Naive thymus-derived CD4-positive, alpha-beta T cell (primary cell): ENCODE measurements around the gene ZNF521. TPM values are rescaled to one million over a fixed set of nuclear protein-coding genes. Genes with fewer than 3 reads are reported as not detected.
A peak's percentile ranks its signal among the peaks of the same experiment; 100 is the strongest.

ENCODE experiments used
- ATAC-seq: fragments of 150-1000 bp; cut with Tn5 transposase; 2 replicates; pipeline ENCODE4 v1.10.0; 2021; ENCODE audit warnings: mild to moderate bottlenecking, moderate library complexity
- CTCF ChIA-PET: fragments of 350-600 bp; sonication (Branson Sonifier 250); formaldehyde crosslinking; loops from one replicate; lab custom pipeline; 2021; ENCODE audit warnings: antibody characterized with exemption; lab: Charles Lee
- POLR2A ChIA-PET: fragments of 350-600 bp; sonication (Branson Sonifier 250); formaldehyde crosslinking; loops from one replicate; lab custom pipeline; 2021; ENCODE audit warnings: antibody characterized with exemption, inconsistent platforms; lab: Charles Lee
- DNase-seq, 9 donors: peaks; one replicate each; pipeline versions ENCODE4 v3.0.0 to v3.0.0-alpha.2; 2020 to 2022; ENCODE audit warnings: mixed read lengths in 1 of 9
- H3K27ac ChIP-seq: one replicate; pipeline ENCODE4 v1.7.0; 2013; ENCODE audit warnings: mild to moderate bottlenecking, low read depth, low read length, moderate library complexity
- H3K27me3 ChIP-seq, 2 donors: one replicate each; pipeline ENCODE4 v1.7.0; 2013; ENCODE audit warnings: low read length in 2 of 2, mild to moderate bottlenecking in 2 of 2, moderate library complexity in 2 of 2; ENCODE audit not compliant: control insufficient read depth in 2 of 2, insufficient read depth in 2 of 2
- H3K36me3 ChIP-seq, 3 experiments: 1 replicate in 2 of 3; 2 replicates in 1 of 3; pipeline ENCODE4 v1.7.0; 2013; ENCODE audit warnings: low read length in 3 of 3, mild to moderate bottlenecking in 3 of 3, moderate library complexity in 1 of 3; ENCODE audit not compliant: insufficient read depth in 3 of 3, control insufficient read depth in 2 of 3
- H3K4me1 ChIP-seq, 2 donors: one replicate each; pipeline ENCODE4 v1.7.0; 2013; ENCODE audit warnings: low read length in 2 of 2, mild to moderate bottlenecking in 2 of 2, moderate library complexity in 1 of 2; ENCODE audit not compliant: control insufficient read depth in 2 of 2, insufficient read depth in 2 of 2
- H3K4me3 ChIP-seq: 2 replicates; pipeline ENCODE4 v1.7.0; 2013; ENCODE audit warnings: mild to moderate bottlenecking, low read length
- H3K9me3 ChIP-seq, 3 experiments: 1 replicate in 2 of 3; 2 replicates in 1 of 3; pipeline ENCODE4 v1.7.0; 2013; ENCODE audit warnings: low read length in 3 of 3; ENCODE audit not compliant: control insufficient read depth in 2 of 3
- H3K27ac Mint-ChIP-seq, 9 donors: one replicate each; pipeline ENCODE4 v1.8.0; 2020 to 2022; ENCODE audit warnings: mixed read lengths in 9 of 9, mild to moderate bottlenecking in 8 of 9, moderate library complexity in 5 of 9, inconsistent platforms in 2 of 9
- H3K27me3 Mint-ChIP-seq, 5 donors: one replicate each; pipeline ENCODE4 v1.8.0; 2021 to 2022; ENCODE audit warnings: mixed read lengths in 5 of 5, mild to moderate bottlenecking in 1 of 5
- H3K36me3 Mint-ChIP-seq, 5 donors: one replicate each; pipeline ENCODE4 v1.8.0; 2020 to 2022; ENCODE audit warnings: mixed read lengths in 5 of 5, mild to moderate bottlenecking in 3 of 5, inconsistent platforms in 1 of 5
- H3K4me1 Mint-ChIP-seq, 7 donors: one replicate each; pipeline ENCODE4 v1.8.0; 2020 to 2022; ENCODE audit warnings: mixed read lengths in 7 of 7, mild to moderate bottlenecking in 3 of 7, inconsistent platforms in 1 of 7
- H3K4me3 Mint-ChIP-seq, 10 donors: one replicate each; pipeline ENCODE4 v1.8.0; 2020 to 2022; ENCODE audit warnings: mild to moderate bottlenecking in 10 of 10, mixed read lengths in 10 of 10, moderate library complexity in 6 of 10, inconsistent platforms in 2 of 10
- H3K9me3 Mint-ChIP-seq, 11 donors: one replicate each; pipeline ENCODE4 v1.8.0; 2020 to 2022; ENCODE audit warnings: mixed read lengths in 11 of 11, mild to moderate bottlenecking in 4 of 11, inconsistent platforms in 1 of 11, moderate library complexity in 1 of 11
- intact Hi-C, 2 donors: fragments of 100-400 bp; cut with micrococcal nuclease; formaldehyde crosslinking; loops; one replicate each; pipeline ENCODE4 v1.15.1; 2023
- polyA plus RNA-seq, 2 donors: library from polyadenylated mRNA; unstranded; fragments of 300-500 nt; fragmentation: Illumina TruSeq; gene quantifications; one replicate each; pipeline ENCODE4 v1.2.3, GENCODE V29; 2021
- total RNA-seq, 6 experiments: library from RNA in 5 of 6; stranded (reverse) in 5 of 6; gene quantifications; 1 replicate in 5 of 6; 2 replicates in 1 of 6; pipeline ENCODE4 v1.2.3 and lab custom pipeline; 2021 to 2026

ZNF521 gene
- total and polyA plus RNA-seq, 7 experiments from 2014 or later, result 1.1 to 4.4 TPM; not detected in 5

- H3K4me1 ChIP-seq, result peaks cover 0 to 11% of the 10 kb centered on the region in 2 donors
- ChIA-PET CTCF (interaction anchor here (0.6 kb wide), 1 partner anchor 117 kb away, joined by 3 read pairs; no protein-coding TSS in a partner anchor), POLR2A (no interaction called here)
- DNase-seq, result peak in 1 of 9 donors; percentile 22
- Mint-ChIP-seq H3K4me1 (peaks cover 9 to 27% (median 17%) of the 10 kb centered on the region in 7 donors), H3K36me3 (peaks cover 0 to 3% (median 0%) of the 10 kb centered on the region in 5 donors), H3K9me3 (peaks cover 0 to 23% (median 0%) of the 10 kb centered on the region in 11 donors), H3K27ac (no peak overlapping the region), H3K27me3 (peaks cover 72 to 81% (median 73%) of the 10 kb centered on the region in 5 donors), H3K4me3 (peak overlapping the region; percentile 79 to 90 (median 84))
- H3K4me3 ChIP-seq, result no peak overlapping the region
- no peak overlapping the region for H3K27ac ChIP-seq
- peaks cover 6 to 29% of the 10 kb centered on the region in 2 donors for H3K27me3 ChIP-seq
- no peaks in the 10 kb centered on the region for H3K9me3 ChIP-seq
- intact Hi-C loops, result loop anchor here in 1 of 2 donors (10.0 kb wide), 2 partner anchors 955 to 1305 kb away; partner anchors contain the start of gene OSBPL1A
- H3K36me3 ChIP-seq, result no peaks in the 10 kb centered on the region
- ATAC-seq, result no peak
Measured at GRCh38 chr18:25349926-25350487, 2.0 kb downstream of the ZNF521 start.

DNA sequence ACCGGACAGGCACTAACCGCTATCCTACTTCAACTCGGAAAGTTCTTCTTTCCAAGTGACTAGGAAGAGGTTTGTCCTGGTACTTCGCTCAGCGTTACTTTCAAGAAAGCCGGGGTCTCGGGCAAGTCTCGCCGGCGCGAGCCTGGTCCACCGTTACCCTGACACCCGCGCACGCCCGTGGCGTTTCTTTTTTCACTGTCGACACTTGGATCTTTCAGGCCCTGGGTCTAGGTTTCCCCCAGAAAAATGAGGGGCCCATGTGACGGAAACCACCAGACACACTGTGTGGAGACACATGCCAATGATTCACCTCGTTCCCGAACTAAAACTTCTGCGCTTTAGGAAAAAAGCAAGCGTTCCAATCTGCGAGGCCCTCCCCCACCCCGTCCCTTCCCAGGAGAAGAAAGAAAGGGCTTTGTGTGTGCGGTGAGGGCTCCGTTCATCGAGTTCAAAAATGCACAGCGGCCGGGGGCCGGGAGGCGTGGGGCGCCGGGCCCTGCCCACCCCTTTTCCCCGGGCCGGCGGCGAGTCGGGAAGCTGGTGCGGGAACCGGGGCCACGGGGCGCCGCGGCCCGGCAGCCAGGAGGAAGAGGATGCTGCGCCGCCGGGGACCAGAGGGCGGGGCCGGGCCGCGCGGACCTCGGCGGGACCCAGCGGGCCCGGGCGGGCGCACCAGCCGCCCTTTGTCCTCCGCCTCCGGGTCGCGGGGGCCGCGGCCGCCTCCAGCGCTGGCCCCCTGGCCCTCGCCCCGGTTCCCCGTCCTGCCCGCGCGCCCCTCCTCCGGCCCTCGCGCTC is 2.6 kb downstream of the ZNF521 start:
- Mint-ChIP-seq H3K36me3 (peaks cover 0 to 3% (median 0%) of the 10 kb centered on the region in 5 donors), H3K4me3 (peak overlapping the region; percentile 59 to 84 (median 68)), H3K4me1 (peaks cover 9 to 27% (median 17%) of the 10 kb centered on the region in 7 donors), H3K9me3 (peaks cover 0 to 23% (median 0%) of the 10 kb centered on the region in 11 donors), H3K27ac (peak overlapping the region in 2 of 9 donors; percentile 42 to 59), H3K27me3 (peaks cover 71 to 80% (median 75%) of the 10 kb centered on the region in 5 donors)
- intact Hi-C loops, result no loop called here
- ATAC-seq (peak; percentile 24), DNase-seq (no peak)
- no peaks in the 10 kb centered on the region for H3K9me3 ChIP-seq
- peaks cover 6 to 27% of the 10 kb centered on the region in 2 donors for H3K27me3 ChIP-seq
- H3K4me3 ChIP-seq, result no peak overlapping the region
- ChIA-PET CTCF (interaction anchor here (0.6 kb wide), 1 partner anchor 116 kb away, joined by 3 read pairs; no protein-coding TSS in a partner anchor), POLR2A (no interaction called here)
- no peak overlapping the region for H3K27ac ChIP-seq
- peaks cover 0 to 11% of the 10 kb centered on the region in 2 donors for H3K4me1 ChIP-seq
- no peaks in the 10 kb centered on the region for H3K36me3 ChIP-seq

DNA sequence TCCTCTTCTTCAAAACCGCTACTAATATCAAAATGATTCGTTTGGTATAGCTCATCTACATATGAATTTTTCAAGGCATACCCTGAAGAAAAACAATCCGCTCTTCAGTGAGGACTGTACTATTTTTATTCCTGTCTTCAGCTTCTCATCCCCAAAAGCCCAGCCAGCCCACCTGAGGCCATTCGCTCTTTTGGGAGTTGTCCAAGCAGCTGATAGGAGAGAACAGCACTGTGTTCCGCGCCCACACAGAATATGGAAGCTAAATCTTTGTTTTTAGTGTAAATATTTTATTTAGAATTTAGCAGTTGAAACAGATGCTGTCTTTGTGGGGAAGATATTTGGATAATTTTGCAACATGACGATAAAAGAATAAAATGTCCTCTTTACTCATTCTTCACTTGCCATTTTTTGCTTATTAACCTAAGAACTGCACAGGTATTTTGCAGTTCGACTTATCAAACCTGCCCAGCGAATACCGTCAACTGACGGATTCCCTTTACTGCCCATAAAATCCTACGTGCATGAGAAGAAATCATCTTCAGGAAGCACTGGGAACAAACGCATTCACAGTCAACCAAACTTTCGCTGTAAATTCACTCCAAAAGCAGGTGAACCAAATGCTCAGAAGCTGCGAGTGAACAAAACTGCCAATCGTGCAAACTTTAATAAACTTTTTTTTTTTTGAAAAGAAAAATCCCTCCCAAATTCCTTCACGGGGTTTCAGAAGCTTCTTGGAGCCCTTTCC is 3.4 kb downstream of the ZNF521 start:
- H3K36me3 ChIP-seq, result no peaks in the 10 kb centered on the region
- intact Hi-C loops, result no loop called here
- no peak overlapping the region for H3K4me3 ChIP-seq
- DNase-seq, result no peak
- peaks cover 9 to 27% (median 17%) of the 10 kb centered on the region in 7 donors for H3K4me1 Mint-ChIP-seq
- peaks cover 0 to 3% (median 0%) of the 10 kb centered on the region in 5 donors for H3K36me3 Mint-ChIP-seq
- H3K27ac Mint-ChIP-seq, result no peak overlapping the region
- H3K9me3 ChIP-seq, result no peaks in the 10 kb centered on the region
- H3K27me3 Mint-ChIP-seq, result peaks cover 69 to 77% (median 73%) of the 10 kb centered on the region in 5 donors
- H3K27ac ChIP-seq, result no peak overlapping the region
- H3K27me3 ChIP-seq, result peaks cover 6 to 20% of the 10 kb centered on the region in 2 donors
- ATAC-seq, result no peak
- H3K4me1 ChIP-seq, result peaks cover 0 to 11% of the 10 kb centered on the region in 2 donors
- H3K9me3 Mint-ChIP-seq, result peaks cover 0 to 23% (median 0%) of the 10 kb centered on the region in 11 donors
- CTCF ChIA-PET, result no interaction called here
- POLR2A ChIA-PET, result no interaction called here
- H3K4me3 Mint-ChIP-seq, result peak overlapping the region in 7 of 10 donors; percentile 42 to 84 (median 70)

DNA sequence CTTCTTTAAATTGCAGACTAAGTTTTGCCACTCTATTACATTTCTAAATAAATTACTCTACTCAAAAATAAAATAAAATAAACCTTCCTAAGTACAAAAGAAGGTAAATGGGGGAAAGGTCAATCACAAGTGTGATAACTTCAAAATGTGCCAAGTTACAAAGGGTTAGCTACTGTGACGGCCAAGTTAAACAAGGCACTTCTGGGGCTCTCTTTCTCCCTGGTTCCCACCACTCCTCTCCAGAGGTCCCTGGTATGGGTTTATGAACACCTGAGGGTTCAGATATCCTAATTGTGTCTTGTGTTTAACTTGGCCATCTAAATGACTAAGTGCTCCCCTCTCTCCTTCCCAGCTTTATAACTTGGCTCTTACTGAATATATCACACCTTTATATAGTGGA is 5.4 kb downstream of the ZNF521 start:
- peaks cover 0 to 25% (median 0%) of the 10 kb centered on the region in 11 donors for H3K9me3 Mint-ChIP-seq
- intact Hi-C loops, result no loop called here
- CTCF ChIA-PET, result no interaction called here
- Histone ChIP-seq H3K36me3 (no peaks in the 10 kb centered on the region), H3K4me1 (peaks cover 0 to 11% of the 10 kb centered on the region in 2 donors), H3K4me3 (no peak overlapping the region), H3K9me3 (no peaks in the 10 kb centered on the region), H3K27me3 (peaks cover 6 to 17% of the 10 kb centered on the region in 2 donors), H3K27ac (no peak overlapping the region)
- DNase-seq (no peak), ATAC-seq (no peak)
- peaks cover 57 to 80% (median 74%) of the 10 kb centered on the region in 5 donors for H3K27me3 Mint-ChIP-seq
- H3K36me3 Mint-ChIP-seq, result peaks cover 0 to 3% (median 0%) of the 10 kb centered on the region in 5 donors
- POLR2A ChIA-PET, result no interaction called here
- no peak overlapping the region for H3K4me3 Mint-ChIP-seq
- H3K27ac Mint-ChIP-seq, result no peak overlapping the region
- H3K4me1 Mint-ChIP-seq, result peaks cover 9 to 22% (median 15%) of the 10 kb centered on the region in 7 donors

- DNase-seq (no peak), ATAC-seq (no peak)
- no peaks in the 10 kb centered on the region for H3K9me3 ChIP-seq
- no peak overlapping the region for H3K4me3 ChIP-seq
- H3K36me3 Mint-ChIP-seq, result no peaks in the 10 kb centered on the region
- no peak overlapping the region for H3K27ac Mint-ChIP-seq
- no peaks in the 10 kb centered on the region for H3K4me1 ChIP-seq
- H3K9me3 Mint-ChIP-seq, result peaks cover 0 to 22% (median 0%) of the 10 kb centered on the region in 11 donors
- POLR2A ChIA-PET, result no interaction called here
- no peak overlapping the region for H3K4me3 Mint-ChIP-seq
- peaks cover 0 to 10% (median 5%) of the 10 kb centered on the region in 7 donors for H3K4me1 Mint-ChIP-seq
- H3K27ac ChIP-seq, result no peak overlapping the region
- peaks cover 6 to 17% of the 10 kb centered on the region in 2 donors for H3K27me3 ChIP-seq
- intact Hi-C loops, result no loop called here
- no peaks in the 10 kb centered on the region for H3K36me3 ChIP-seq
- peaks cover 47 to 80% (median 73%) of the 10 kb centered on the region in 5 donors for H3K27me3 Mint-ChIP-seq
- CTCF ChIA-PET, result no interaction called here
Measured at GRCh38 chr18:25345081-25345866, 6.7 kb downstream of the ZNF521 start.

DNA sequence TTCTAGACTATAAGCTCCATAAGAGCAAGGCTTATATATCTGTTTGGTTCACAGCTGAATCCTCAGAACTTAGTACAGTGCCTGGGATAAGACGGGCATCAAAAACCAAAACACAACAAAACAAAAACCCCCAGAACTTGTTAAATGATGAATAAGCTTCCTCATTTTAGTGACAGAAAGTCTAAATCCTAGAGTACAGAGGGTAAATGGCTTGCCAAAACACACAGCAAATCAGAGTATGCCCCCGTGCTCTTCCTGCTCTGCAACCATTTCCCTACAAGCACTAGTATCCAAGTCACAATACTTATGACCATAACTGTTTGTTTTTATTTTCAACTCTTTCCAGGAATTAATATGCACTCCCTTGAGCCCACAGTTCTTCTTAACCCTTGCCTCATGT is 10.1 kb downstream of the ZNF521 start:
- Mint-ChIP-seq H3K9me3 (peaks cover 0 to 10% (median 0%) of the 10 kb centered on the region in 11 donors), H3K4me3 (no peak overlapping the region), H3K4me1 (no peaks in the 10 kb centered on the region), H3K36me3 (no peaks in the 10 kb centered on the region), H3K27me3 (peaks cover 19 to 65% (median 57%) of the 10 kb centered on the region in 5 donors), H3K27ac (no peak overlapping the region)
- no peaks in the 10 kb centered on the region for H3K4me1 ChIP-seq
- H3K9me3 ChIP-seq, result no peaks in the 10 kb centered on the region
- DNase-seq (no peak), ATAC-seq (no peak)
- no peak overlapping the region for H3K4me3 ChIP-seq
- ChIA-PET POLR2A (no interaction called here), CTCF (no interaction called here)
- H3K27ac ChIP-seq, result no peak overlapping the region
- intact Hi-C loops, result no loop called here
- H3K27me3 ChIP-seq, result peaks cover 0 to 6% of the 10 kb centered on the region in 2 donors
- H3K36me3 ChIP-seq, result no peaks in the 10 kb centered on the region
